IgD-negative memory B cell (primary cell): ENCODE data around the gene LHX1. TPM values are rescaled to one million over a fixed set of nuclear protein-coding genes. Genes with fewer than 3 reads are reported as not detected.
A peak's percentile ranks its signal among the peaks of the same experiment; 100 is the strongest.

ENCODE experiments used
- H3K27ac Mint-ChIP-seq, 3 donors: one replicate each; pipeline ENCODE4 v1.8.0; 2020 to 2022; ENCODE audit warnings: mild to moderate bottlenecking in 3 of 3, mixed read lengths in 3 of 3, moderate library complexity in 1 of 3
- H3K27me3 Mint-ChIP-seq: one replicate; pipeline ENCODE4 v1.8.0; 2021; ENCODE audit warnings: mixed read lengths
- H3K36me3 Mint-ChIP-seq: one replicate; pipeline ENCODE4 v1.8.0; 2020; ENCODE audit warnings: mild to moderate bottlenecking, mixed read lengths
- H3K4me1 Mint-ChIP-seq, 3 donors: one replicate each; pipeline ENCODE4 v1.8.0; 2020 to 2022; ENCODE audit warnings: mixed read lengths in 3 of 3, mild to moderate bottlenecking in 1 of 3
- H3K4me3 Mint-ChIP-seq, 4 donors: one replicate each; pipeline ENCODE4 v1.8.0; 2020 to 2022; ENCODE audit warnings: mild to moderate bottlenecking in 4 of 4, mixed read lengths in 4 of 4, moderate library complexity in 3 of 4
- H3K9me3 Mint-ChIP-seq, 3 donors: one replicate each; pipeline ENCODE4 v1.8.0; 2020 to 2021; ENCODE audit warnings: mixed read lengths in 3 of 3, mild to moderate bottlenecking in 1 of 3
- polyA plus RNA-seq: library from polyadenylated mRNA; unstranded; fragments of 300-500 nt; fragmentation: Illumina TruSeq; gene quantifications from one replicate; pipeline ENCODE4 v1.2.3, GENCODE V29; 2021

Gene LHX1
- polyA plus RNA-seq, 1 donor from 2014 or later: not detected

- Mint-ChIP-seq H3K36me3 (peaks cover 1% of the 10 kb centered on the region), H3K9me3 (peaks cover 0 to 11% (median 3%) of the 10 kb centered on the region in 3 donors), H3K4me1 (peaks cover 7 to 16% (median 15%) of the 10 kb centered on the region in 3 donors), H3K27me3 (peaks cover 72% of the 10 kb centered on the region), H3K27ac (peak overlapping the region; percentile 73 to 93 (median 87)), H3K4me3 (peak overlapping the region; percentile 30 to 96 (median 53))
Measured at GRCh38 chr17:36939802-36940312, 2.6 kb downstream of the LHX1 start.

GRCh38 chr17:36940313-36941264, 3.3 kb downstream of the LHX1 start:
- peaks cover 7 to 15% (median 13%) of the 10 kb centered on the region in 3 donors for H3K4me1 Mint-ChIP-seq
- peaks cover 0 to 9% (median 3%) of the 10 kb centered on the region in 3 donors for H3K9me3 Mint-ChIP-seq
- H3K36me3 Mint-ChIP-seq: peaks cover 1% of the 10 kb centered on the region
- peak overlapping the region in 3 of 4 donors; percentile 70 to 96 (median 70) for H3K4me3 Mint-ChIP-seq
- peaks cover 70% of the 10 kb centered on the region for H3K27me3 Mint-ChIP-seq
- H3K27ac Mint-ChIP-seq: peak overlapping the region; percentile 72 to 93 (median 87)

- Mint-ChIP-seq H3K36me3 (peaks cover 1% of the 10 kb centered on the region), H3K4me3 (peak overlapping the region; percentile 3 to 96 (median 58)), H3K9me3 (peaks cover 0 to 9% (median 3%) of the 10 kb centered on the region in 3 donors), H3K27ac (peak overlapping the region; percentile 83 to 93 (median 87)), H3K4me1 (peaks cover 7 to 15% (median 13%) of the 10 kb centered on the region in 3 donors), H3K27me3 (peaks cover 69% of the 10 kb centered on the region)
Measured at GRCh38 chr17:36941265-36942010, 4.2 kb downstream of the LHX1 start.

GRCh38 chr17:36942019-36942599, 4.8 kb downstream of the LHX1 start:
- Mint-ChIP-seq H3K27me3 (peaks cover 71% of the 10 kb centered on the region), H3K4me1 (peaks cover 5 to 15% (median 11%) of the 10 kb centered on the region in 3 donors), H3K27ac (peak overlapping the region; percentile 83 to 93 (median 87)), H3K9me3 (peaks cover 0 to 9% (median 3%) of the 10 kb centered on the region in 3 donors), H3K4me3 (peak overlapping the region in 1 of 4 donors; percentile 96), H3K36me3 (peaks cover 1% of the 10 kb centered on the region)

GRCh38 chr17:36942631-36943125, 5.4 kb downstream of the LHX1 start:
- H3K4me1 Mint-ChIP-seq: peaks cover 8 to 15% (median 10%) of the 10 kb centered on the region in 3 donors
- no peak overlapping the region for H3K27ac Mint-ChIP-seq
- H3K4me3 Mint-ChIP-seq: no peak overlapping the region
- H3K27me3 Mint-ChIP-seq: peaks cover 71% of the 10 kb centered on the region
- peaks cover 1% of the 10 kb centered on the region for H3K36me3 Mint-ChIP-seq
- H3K9me3 Mint-ChIP-seq: peaks cover 0 to 8% (median 3%) of the 10 kb centered on the region in 3 donors

GRCh38 chr17:36943250-36944191, 6.2 kb downstream of the LHX1 start:
- H3K27me3 Mint-ChIP-seq: peaks cover 65% of the 10 kb centered on the region
- peaks cover 9 to 13% (median 11%) of the 10 kb centered on the region in 3 donors for H3K4me1 Mint-ChIP-seq
- H3K4me3 Mint-ChIP-seq: peak overlapping the region in 1 of 4 donors; percentile 15
- peaks cover 1% of the 10 kb centered on the region for H3K36me3 Mint-ChIP-seq
- H3K9me3 Mint-ChIP-seq: peaks cover 0 to 8% (median 3%) of the 10 kb centered on the region in 3 donors
- peak overlapping the region; percentile 4 to 96 (median 68) for H3K27ac Mint-ChIP-seq

- Mint-ChIP-seq H3K36me3 (peaks cover 1% of the 10 kb centered on the region), H3K4me3 (peak overlapping the region in 1 of 4 donors; percentile 65), H3K27ac (peak overlapping the region; percentile 62 to 79 (median 63)), H3K9me3 (peaks cover 0 to 4% (median 3%) of the 10 kb centered on the region in 3 donors), H3K4me1 (peaks cover 7 to 17% (median 16%) of the 10 kb centered on the region in 3 donors), H3K27me3 (peaks cover 58% of the 10 kb centered on the region)
Measured at GRCh38 chr17:36944553-36944952, 7.3 kb downstream of the LHX1 start.

GRCh38 chr17:36945140-36945539, 7.9 kb downstream of the LHX1 start:
- H3K36me3 Mint-ChIP-seq: no peaks in the 10 kb centered on the region
- peak overlapping the region in 1 of 4 donors; percentile 65 for H3K4me3 Mint-ChIP-seq
- H3K27ac Mint-ChIP-seq: peak overlapping the region in 2 of 3 donors; percentile 62 to 79
- peaks cover 10 to 22% (median 22%) of the 10 kb centered on the region in 3 donors for H3K4me1 Mint-ChIP-seq
- peaks cover 54% of the 10 kb centered on the region for H3K27me3 Mint-ChIP-seq
- H3K9me3 Mint-ChIP-seq: peaks cover 0 to 3% (median 3%) of the 10 kb centered on the region in 3 donors

GRCh38 chr17:36945959-36946725, 8.9 kb downstream of the LHX1 start:
- H3K4me1 Mint-ChIP-seq: peaks cover 10 to 30% (median 29%) of the 10 kb centered on the region in 3 donors
- peaks cover 45% of the 10 kb centered on the region for H3K27me3 Mint-ChIP-seq
- H3K9me3 Mint-ChIP-seq: peaks cover 0 to 3% (median 3%) of the 10 kb centered on the region in 3 donors
- no peaks in the 10 kb centered on the region for H3K36me3 Mint-ChIP-seq
- H3K27ac Mint-ChIP-seq: peak overlapping the region; percentile 71 to 79 (median 75)
- H3K4me3 Mint-ChIP-seq: peak overlapping the region in 1 of 4 donors; percentile 84

GRCh38 chr17:36946726-36947091, 9.4 kb downstream of the LHX1 start:
- Mint-ChIP-seq H3K4me3 (peak overlapping the region in 2 of 4 donors; percentile 24 to 84), H3K36me3 (no peaks in the 10 kb centered on the region), H3K4me1 (peaks cover 10 to 30% (median 27%) of the 10 kb centered on the region in 3 donors), H3K9me3 (peaks cover 0 to 3% (median 3%) of the 10 kb centered on the region in 3 donors), H3K27me3 (peaks cover 39% of the 10 kb centered on the region), H3K27ac (peak overlapping the region in 2 of 3 donors; percentile 75 to 79)

GRCh38 chr17:36947922-36948716, 10.8 kb downstream of the LHX1 start:
- peaks cover 22 to 38% (median 36%) of the 10 kb centered on the region in 3 donors for H3K4me1 Mint-ChIP-seq
- peaks cover 37% of the 10 kb centered on the region for H3K27me3 Mint-ChIP-seq
- peak overlapping the region; percentile 79 to 96 (median 94) for H3K27ac Mint-ChIP-seq

More at GRCh38 chr17:36947922-36948716, 10.8 kb downstream of the LHX1 start:
- no peaks in the 10 kb centered on the region for H3K36me3 Mint-ChIP-seq
- peaks cover 0 to 3% (median 3%) of the 10 kb centered on the region in 3 donors for H3K9me3 Mint-ChIP-seq
- peak overlapping the region; percentile 84 to 100 (median 98) for H3K4me3 Mint-ChIP-seq
